Heart left ventricle (tissue), 16 donors: ENCODE data around the gene HLF. TPM values are rescaled to one million over a fixed set of nuclear protein-coding genes. Genes with fewer than 3 reads are reported as not detected.

Experiments used
- ATAC-seq, 4 donors: fragments of 200-7000 bp; cut with Tn5 transposase; one replicate each; pipeline ENCODE4 v1.9.1; 2020 to 2022; ENCODE audit warnings: moderate library complexity in 4 of 4, mild to moderate bottlenecking in 3 of 4, moderate number of reproducible peaks in 1 of 4
- DNase-seq, 5 donors: peaks; one replicate each; pipeline ENCODE4 v3.0.0-alpha.2; 2020
- H3K27ac ChIP-seq, 12 donors: fragments of 200-600 bp; sonication (generic) in 4 of 12; one replicate each; pipeline versions ENCODE4 v1.5.0 to v1.8.0; 2016 to 2022; ENCODE audit warnings: mild to moderate bottlenecking in 2 of 12
- H3K27me3 ChIP-seq, 9 donors: fragments of 200-600 bp; sonication (generic) in 2 of 9; one replicate each; pipeline versions ENCODE4 v1.5.1 to v1.8.0; 2016 to 2022; ENCODE audit warnings: mild to moderate bottlenecking in 3 of 9
- H3K36me3 ChIP-seq, 9 donors: fragments of 200-600 bp; sonication (generic) in 2 of 9; one replicate each; pipeline versions ENCODE4 v1.5.0 to v1.8.0; 2018 to 2022; ENCODE audit warnings: mild to moderate bottlenecking in 2 of 9
- H3K4me1 ChIP-seq, 12 donors: fragments of 200-600 bp; sonication (generic) in 4 of 12; one replicate each; pipeline versions ENCODE4 v1.5.0 to v1.8.0; 2016 to 2022; ENCODE audit warnings: mild to moderate bottlenecking in 3 of 12
- H3K4me3 ChIP-seq, 12 donors: fragments of 200-600 bp; sonication (generic) in 4 of 12; one replicate each; pipeline versions ENCODE4 v1.5.0 to v1.8.0; 2017 to 2022; ENCODE audit warnings: mild to moderate bottlenecking in 9 of 12, moderate library complexity in 4 of 12
- H3K9me3 ChIP-seq, 12 donors: fragments of 200-600 bp; sonication (generic) in 4 of 12; one replicate each; pipeline versions ENCODE4 v1.5.0 to v1.8.0; 2016 to 2022; ENCODE audit warnings: mild to moderate bottlenecking in 1 of 12
- POLR2A ChIP-seq, 2 donors: fragments of 450-650 bp; IDR thresholded peaks; one replicate each; pipeline ENCODE4 v1.6.1; 2017; ENCODE audit warnings: antibody characterized with exemption in 2 of 2, mild to moderate bottlenecking in 2 of 2, moderate library complexity in 2 of 2
- WGBS, 4 donors: extraction: QIAGEN DNeasy Blood & Tissue Kit in 2 of 4; methylation state at CpG; one replicate each; pipeline versions ENCODE4 v1.1.5 to v1.1.7; 2013 to 2018; 5-methylcytosine and 5-hydroxymethylcytosine counted together
- intact Hi-C, 10 donors: fragments of 100-400 bp; cut with DNase I; formaldehyde crosslinking; loops; one replicate each; pipeline versions ENCODE4 v1.11.1 to v1.14.2; 2022
- polyA plus RNA-seq, 2 donors: library from polyadenylated mRNA; stranded (reverse); fragments of 200-250 nt; gene quantifications; one replicate each; pipeline ENCODE4 v1.2.3, GENCODE V29; 2013
- total RNA-seq, 9 donors: library from RNA; depleted of rRNA in 2 of 9; stranded (reverse); fragments of >200 nt in 2 of 9; fragmentation: NEBNext Ultra II Directional in 3 of 9; extraction: Animal tissue kit (Norgen Biotek cat#: 25700) in 3 of 9; gene quantifications; one replicate each; pipeline versions ENCODE4 v1.1.0 to v1.2.4, GENCODE V29; 2016 to 2023
- TF ChIP-seq, protein P1 (sequence below), 12 donors: fragments of 200-600 bp; sonication (generic) in 4 of 12; IDR thresholded peaks; one replicate each; pipeline versions ENCODE4 v1.5.0 to v1.8.0; 2018 to 2022; ENCODE audit warnings: antibody characterized with exemption in 12 of 12, mild to moderate bottlenecking in 5 of 12
- donor health status: ischemic (EF 13 %, LVEDD 7.1; RV severe dilation, severe dysfunction).
- donor health status: healthy with polysubstance abuse.
- donor health status: DM: no; HTN: yes; CAD: no.
- donor health status: DM: no; HTN: no; CAD: no.
- donor health status: ischemic (EF 25% LVEDD 6.9; RV normal size, moderate dysfunction).
- donor health status: ischemic (EF 25% LVEDD 5.7; RV mildly dilated, moderate dysfunction).
- donor health status: healthy.
- donor health status: DM: yes; HTN: yes; CAD: no.
- donor health status: ischemic (EF 35%, LVEDD 5.7; RV mildly dilated, moderate dysfunction).
- donor health status: nonischemic (EF 11% LVEDD 7.7; RV severe dilation, severe dysfunction).
- donor health status: DM: yes; HTN: yes; CAD: no.
- donor health status: PGD.
- donor health status: ischemic (EF 29% LVEDD 5.4; RV normal size, mild dysfunction).
- donor health status: nonischemic (EF 23%, LVEDD 6.1; RV moderate dilation, normal function).

The HLF gene
- total and polyA plus RNA-seq, 11 donors: 5.3 to 46.3 (median 23.8) TPM

DNA sequence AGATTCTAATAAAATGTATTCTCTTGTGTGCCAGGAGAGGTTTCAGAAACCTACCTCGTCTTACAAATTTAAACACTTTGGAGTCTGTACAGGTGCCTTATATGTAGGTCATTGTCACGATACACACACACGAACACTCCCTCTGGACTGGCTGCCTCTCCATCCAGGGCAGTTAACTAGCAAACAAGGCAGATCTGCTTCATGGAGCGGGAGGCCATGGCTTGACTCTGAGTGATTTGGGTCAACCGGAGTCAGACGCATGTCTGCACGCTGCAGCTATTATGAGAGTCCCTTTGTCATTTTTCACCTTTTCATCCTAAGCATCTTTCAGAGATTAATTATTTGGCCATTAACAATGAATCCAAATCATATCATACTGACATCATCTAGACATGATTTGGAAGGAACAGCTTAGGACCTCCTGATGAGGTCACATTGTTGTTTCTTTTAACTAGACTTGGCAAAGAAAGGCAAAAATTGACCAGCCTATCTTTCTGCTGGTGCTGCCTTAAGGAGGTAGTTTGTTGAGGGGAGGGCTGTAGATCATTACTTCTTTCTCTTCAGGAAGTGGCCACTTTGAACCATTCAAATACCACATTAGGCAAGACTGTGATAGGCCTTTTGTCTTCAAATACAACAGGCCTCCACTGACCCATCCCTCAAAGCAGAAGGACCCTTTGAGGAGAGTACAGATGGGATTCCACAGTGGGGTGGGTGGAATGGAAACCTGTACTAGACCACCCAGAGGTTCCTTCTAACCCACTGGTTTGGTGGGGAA lies 58.9 kb downstream of the HLF start:
- peaks cover 0 to 40% (median 11%) of the 10 kb centered on the region in 9 donors for H3K36me3 ChIP-seq
- no peak overlapping the region for H3K4me3 ChIP-seq
- H3K27ac ChIP-seq: no peak overlapping the region
- no peaks in the 10 kb centered on the region for H3K27me3 ChIP-seq
- 95 to 97% (median 97%) methylated on average over 7 of the region's 7 CpGs for WGBS, 4 donors
- TF ChIP-seq, protein P1, sequence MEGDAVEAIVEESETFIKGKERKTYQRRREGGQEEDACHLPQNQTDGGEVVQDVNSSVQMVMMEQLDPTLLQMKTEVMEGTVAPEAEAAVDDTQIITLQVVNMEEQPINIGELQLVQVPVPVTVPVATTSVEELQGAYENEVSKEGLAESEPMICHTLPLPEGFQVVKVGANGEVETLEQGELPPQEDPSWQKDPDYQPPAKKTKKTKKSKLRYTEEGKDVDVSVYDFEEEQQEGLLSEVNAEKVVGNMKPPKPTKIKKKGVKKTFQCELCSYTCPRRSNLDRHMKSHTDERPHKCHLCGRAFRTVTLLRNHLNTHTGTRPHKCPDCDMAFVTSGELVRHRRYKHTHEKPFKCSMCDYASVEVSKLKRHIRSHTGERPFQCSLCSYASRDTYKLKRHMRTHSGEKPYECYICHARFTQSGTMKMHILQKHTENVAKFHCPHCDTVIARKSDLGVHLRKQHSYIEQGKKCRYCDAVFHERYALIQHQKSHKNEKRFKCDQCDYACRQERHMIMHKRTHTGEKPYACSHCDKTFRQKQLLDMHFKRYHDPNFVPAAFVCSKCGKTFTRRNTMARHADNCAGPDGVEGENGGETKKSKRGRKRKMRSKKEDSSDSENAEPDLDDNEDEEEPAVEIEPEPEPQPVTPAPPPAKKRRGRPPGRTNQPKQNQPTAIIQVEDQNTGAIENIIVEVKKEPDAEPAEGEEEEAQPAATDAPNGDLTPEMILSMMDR (IDR thresholded peaks at IDR 0.05): no peak
- TF ChIP-seq POLR2A (IDR thresholded peaks at IDR 0.05): no peak
- ATAC-seq: no peak
- peaks cover 0 to 3% (median 0%) of the 10 kb centered on the region in 12 donors for H3K4me1 ChIP-seq
- H3K9me3 ChIP-seq: no peaks in the 10 kb centered on the region
- no peak for DNase-seq
- intact Hi-C loops: no loop called here

DNA sequence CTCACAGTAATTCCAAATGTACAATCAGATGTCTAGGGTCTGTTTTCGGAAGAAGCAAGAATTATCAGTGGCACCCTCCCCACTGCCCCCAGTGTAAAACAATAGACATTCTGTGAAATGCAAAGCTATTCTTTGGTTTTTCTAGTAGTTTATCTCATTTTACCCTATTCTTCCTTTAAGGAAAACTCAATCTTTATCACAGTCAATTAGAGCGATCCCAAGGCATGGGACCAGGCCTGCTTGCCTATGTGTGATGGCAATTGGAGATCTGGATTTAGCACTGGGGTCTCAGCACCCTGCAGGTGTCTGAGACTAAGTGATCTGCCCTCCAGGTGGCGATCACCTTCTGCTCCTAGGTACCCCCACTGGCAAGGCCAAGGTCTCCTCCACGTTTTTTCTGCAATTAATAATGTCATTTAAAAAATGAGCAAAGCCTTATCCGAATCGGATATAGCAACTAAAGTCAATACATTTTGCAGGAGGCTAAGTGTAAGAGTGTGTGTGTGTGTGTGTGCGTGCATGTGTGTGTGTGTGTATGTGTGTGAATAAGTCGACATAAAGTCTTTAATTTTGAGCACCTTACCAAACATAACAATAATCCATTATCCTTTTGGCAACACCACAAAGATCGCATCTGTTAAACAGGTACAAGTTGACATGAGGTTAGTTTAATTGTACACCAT lies 59.7 kb downstream of the HLF start:
- 89 to 91% (median 89%) methylated on average over 9 of the region's 9 CpGs for WGBS, 4 donors
- intact Hi-C loops: no loop called here

DNA sequence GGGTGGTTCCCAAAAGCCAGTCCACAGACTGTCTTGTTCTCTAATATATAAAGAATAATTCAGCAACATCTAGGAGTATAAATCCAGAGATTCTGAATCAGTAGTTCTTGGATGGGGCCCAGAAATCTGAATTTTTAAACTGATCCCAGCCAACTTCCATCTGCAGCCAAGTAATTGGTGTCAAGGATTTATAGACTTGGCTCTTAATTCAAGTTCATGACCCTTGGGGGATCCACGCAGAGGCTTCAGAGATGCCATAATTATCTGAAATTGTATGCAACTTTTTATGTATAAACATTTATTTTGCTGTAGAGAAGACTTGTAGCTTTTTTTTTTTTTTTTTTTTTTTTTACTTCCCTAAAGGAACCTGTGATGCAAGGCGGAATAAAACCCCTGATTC lies 60.6 kb downstream of the HLF start:
- no peaks in the 10 kb centered on the region for H3K9me3 ChIP-seq
- TF ChIP-seq, protein P1 (IDR thresholded peaks at IDR 0.05): no peak
- no peak for TF ChIP-seq POLR2A (IDR thresholded peaks at IDR 0.05)
- H3K27me3 ChIP-seq: no peaks in the 10 kb centered on the region
- ATAC-seq: no peak
- no peak for DNase-seq
- no peak overlapping the region for H3K27ac ChIP-seq
- H3K36me3 ChIP-seq: peaks cover 0 to 24% (median 5%) of the 10 kb centered on the region in 9 donors
- WGBS, 4 donors: 69 to 82% (median 76%) methylated on average over 2 of the region's 2 CpGs
- H3K4me3 ChIP-seq: no peak overlapping the region
- intact Hi-C loops: no loop called here
- peaks cover 0 to 3% (median 0%) of the 10 kb centered on the region in 12 donors for H3K4me1 ChIP-seq

More for the DNA sequence above, 59.7 kb downstream of the HLF start:
- DNase-seq: no peak
- Histone ChIP-seq H3K36me3 (peaks cover 0 to 32% (median 7%) of the 10 kb centered on the region in 9 donors), H3K4me3 (no peak overlapping the region), H3K4me1 (peaks cover 0 to 3% (median 0%) of the 10 kb centered on the region in 12 donors), H3K9me3 (no peaks in the 10 kb centered on the region), H3K27ac (no peak overlapping the region), H3K27me3 (no peaks in the 10 kb centered on the region)
- no peak for ATAC-seq
- no peak for TF ChIP-seq POLR2A (IDR thresholded peaks at IDR 0.05)

DNA sequence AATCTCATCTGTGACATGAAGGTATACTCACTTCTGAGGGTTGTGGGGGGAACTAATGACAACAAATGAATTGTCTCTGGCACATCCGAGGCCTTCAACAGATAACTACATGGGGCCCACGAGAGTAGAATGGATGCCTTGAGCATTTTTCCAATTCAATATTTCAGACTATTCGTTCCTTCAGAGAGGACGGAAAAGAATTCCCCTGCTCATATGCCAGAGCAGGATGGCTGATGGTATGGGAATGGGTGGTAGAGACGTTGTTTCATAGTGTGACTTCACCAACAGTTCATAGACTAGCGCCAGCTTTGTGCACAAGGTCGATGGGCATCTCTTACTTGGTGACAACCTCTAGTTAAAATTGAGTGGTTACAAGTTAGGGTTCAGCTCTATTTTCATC lies 61.3 kb downstream of the HLF start:
- 83 to 94% (median 92%) methylated on average over 7 of the region's 7 CpGs for WGBS, 4 donors
- Histone ChIP-seq H3K4me1 (peaks cover 0 to 3% (median 0%) of the 10 kb centered on the region in 12 donors), H3K4me3 (no peak overlapping the region), H3K27ac (no peak overlapping the region), H3K9me3 (no peaks in the 10 kb centered on the region), H3K36me3 (peaks cover 0 to 18% (median 0%) of the 10 kb centered on the region in 9 donors), H3K27me3 (no peaks in the 10 kb centered on the region)
- intact Hi-C loops: no loop called here
- TF ChIP-seq, protein P1 (IDR thresholded peaks at IDR 0.05): no peak
- no peak for ATAC-seq
- DNase-seq: no peak
